Measurements from ENCODE around the gene PLEKHS1.

The PLEKHS1 gene

DNA sequence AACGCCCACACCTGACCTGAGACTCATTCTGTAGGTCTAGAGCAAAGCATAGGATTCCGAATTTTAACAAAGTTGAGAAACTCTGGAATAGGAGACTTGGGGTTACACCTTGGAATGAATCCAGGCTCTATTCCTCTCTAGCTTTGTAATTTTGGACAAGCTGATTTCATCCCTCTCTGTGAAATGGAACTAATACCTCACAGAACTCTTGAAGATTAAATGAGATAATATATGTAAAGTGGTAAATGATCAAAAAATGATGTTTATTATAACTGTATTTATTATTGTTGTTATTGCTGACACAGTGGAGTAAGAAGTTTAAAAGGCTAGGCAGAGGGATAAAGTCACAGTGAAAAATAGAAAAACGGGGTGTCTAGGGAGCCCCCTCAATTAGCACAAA is 39.5 kb upstream of the PLEKHS1 start:
- TF ChIP-seq CTCF (IDR thresholded peaks at IDR 0.05), result no peak

DNA sequence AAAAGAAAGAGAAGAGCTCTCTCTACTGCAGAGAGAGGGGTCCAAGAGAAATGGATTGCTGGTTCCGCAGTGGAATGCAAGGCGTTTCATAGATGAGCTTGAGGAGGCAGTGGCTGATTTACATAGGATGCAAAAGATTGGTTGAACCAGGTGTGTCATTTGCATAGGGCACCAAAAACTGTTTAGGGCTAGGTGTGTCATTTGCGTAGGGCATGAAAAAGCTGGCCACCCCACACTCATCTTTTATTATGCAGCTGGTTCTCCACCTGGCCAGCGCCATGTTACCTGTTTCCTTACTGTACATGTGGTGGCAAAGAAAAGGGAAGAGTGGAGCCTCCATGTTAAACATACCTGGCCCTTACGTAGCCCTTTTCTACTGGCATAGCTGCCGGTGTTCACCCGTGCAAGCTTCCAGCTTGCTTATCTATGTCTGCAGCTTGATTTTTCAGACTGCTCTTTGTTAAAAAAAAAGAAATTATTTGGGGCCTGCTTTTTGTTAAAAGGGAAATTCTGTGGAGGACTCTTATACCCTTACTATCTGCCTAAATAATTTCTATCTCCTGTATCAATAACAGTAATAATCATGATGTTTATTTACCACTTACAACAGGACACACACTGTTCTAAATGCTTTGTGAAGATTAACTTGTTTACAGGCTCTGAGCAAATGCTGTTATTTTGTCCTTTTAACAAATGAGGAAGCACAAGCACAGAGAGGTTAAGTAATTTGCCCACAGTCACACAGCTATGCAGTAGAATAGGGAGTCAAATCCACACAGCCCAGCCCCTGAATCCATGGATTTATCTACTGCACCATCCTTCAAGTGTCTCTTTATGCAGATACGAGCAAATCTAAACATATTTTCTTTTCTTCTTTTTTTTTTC is 38.5 kb upstream of the PLEKHS1 start:
- TF ChIP-seq CTCF (IDR thresholded peaks at IDR 0.05), result no peak

DNA sequence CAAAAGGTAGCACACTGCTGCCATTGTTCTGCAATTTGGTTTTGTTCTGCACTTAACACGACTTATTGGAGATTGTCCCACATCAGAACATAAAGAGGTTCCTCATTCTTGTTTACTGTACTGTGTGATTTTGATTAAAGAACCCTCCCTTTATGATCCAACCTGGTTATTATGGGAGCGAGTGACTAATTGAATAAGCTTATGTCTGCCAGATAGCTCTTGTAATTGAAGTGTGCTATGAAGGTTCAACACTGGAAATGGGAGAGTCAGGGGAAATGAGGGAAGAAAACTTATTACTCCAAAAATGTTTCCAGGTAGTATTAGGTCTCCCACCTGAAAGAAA is 37.9 kb upstream of the PLEKHS1 start:
- TF ChIP-seq CTCF (IDR thresholded peaks at IDR 0.05), result no peak

DNA sequence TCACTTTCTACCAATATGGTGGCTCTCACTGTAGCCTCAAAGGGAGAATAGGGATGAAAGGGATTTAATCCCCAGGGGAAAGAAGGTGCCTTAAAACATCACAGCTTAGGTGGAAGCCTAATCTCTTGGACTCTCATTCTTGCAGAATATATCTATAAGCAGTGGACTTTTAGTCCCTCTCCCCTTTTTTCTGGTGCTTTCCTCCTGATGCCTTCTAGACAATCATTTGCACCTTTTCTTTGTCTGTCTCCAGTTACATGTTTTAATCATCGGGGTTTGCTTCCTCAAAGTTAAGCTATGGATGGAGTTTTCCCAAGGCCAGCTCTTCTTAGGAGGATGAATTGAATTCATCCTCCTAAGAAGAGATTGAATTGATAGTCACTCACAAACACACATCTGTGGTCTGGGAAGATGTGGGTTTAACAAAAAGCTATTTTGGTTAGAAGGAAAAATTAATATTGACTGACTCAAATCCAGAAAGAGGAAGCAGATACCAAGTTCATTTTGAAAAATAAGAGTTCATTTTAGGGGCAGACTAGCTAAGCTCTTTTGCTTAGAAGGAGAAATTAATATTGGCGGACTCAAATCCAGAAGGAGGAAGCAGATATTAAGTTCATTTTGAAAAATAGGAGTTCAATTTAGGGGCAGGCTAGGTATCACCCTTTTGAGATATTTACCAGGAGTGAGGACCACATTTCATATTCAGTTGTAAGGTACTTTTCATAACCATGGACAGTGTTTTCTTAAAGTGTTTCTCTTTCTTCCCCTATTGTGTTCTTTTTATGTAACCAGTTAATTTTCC is 35.2 kb upstream of the PLEKHS1 start:
- TF ChIP-seq CTCF (IDR thresholded peaks at IDR 0.05), result no peak

GRCh38 chr10:113718969-113719822 is 32.3 kb upstream of the PLEKHS1 start:
- no peak for TF ChIP-seq CTCF (IDR thresholded peaks at IDR 0.05)

DNA sequence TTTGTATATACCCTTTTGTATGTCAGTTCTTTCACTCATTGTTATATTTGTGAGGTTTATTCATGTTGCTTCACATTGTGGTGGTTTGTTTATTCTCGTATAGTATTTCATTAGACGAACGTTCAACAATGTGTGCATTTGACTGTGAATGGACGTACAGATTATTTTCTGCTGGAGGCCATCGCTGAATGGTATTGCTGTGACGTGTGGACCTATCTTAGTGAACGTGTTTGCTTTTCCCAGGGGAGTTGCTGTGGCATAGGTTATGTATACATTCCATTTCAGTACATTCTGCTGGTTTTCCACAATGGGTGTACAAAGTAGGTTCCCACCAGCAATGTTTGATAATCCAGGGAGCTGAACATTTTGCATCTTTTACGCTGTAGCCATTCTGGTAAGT is 31.1 kb upstream of the PLEKHS1 start:
- TF ChIP-seq CTCF (IDR thresholded peaks at IDR 0.05), result no peak

- TF ChIP-seq CTCF (IDR thresholded peaks at IDR 0.05), result no peak
Measured at GRCh38 chr10:113732160-113732881, 19.2 kb upstream of the PLEKHS1 start.

Measured in LNCAP (cell line).